DMS114 treated with DMSO at 0.1 percent for 48 hours (cell line): Measurements from ENCODE around the gene SNAPC4.
"Not testable (repeated sequence)": the region's sequence is repeated elsewhere in the genome, so short reads cannot be mapped to it uniquely, and the experiment has no call there.

Experiments used
- DNase-seq: peaks from one replicate; lab custom pipeline; 2025; ENCODE audit not compliant: unreplicated experiment; lab: John Stamatoyannopoulos, UW

The SNAPC4 gene

DNA sequence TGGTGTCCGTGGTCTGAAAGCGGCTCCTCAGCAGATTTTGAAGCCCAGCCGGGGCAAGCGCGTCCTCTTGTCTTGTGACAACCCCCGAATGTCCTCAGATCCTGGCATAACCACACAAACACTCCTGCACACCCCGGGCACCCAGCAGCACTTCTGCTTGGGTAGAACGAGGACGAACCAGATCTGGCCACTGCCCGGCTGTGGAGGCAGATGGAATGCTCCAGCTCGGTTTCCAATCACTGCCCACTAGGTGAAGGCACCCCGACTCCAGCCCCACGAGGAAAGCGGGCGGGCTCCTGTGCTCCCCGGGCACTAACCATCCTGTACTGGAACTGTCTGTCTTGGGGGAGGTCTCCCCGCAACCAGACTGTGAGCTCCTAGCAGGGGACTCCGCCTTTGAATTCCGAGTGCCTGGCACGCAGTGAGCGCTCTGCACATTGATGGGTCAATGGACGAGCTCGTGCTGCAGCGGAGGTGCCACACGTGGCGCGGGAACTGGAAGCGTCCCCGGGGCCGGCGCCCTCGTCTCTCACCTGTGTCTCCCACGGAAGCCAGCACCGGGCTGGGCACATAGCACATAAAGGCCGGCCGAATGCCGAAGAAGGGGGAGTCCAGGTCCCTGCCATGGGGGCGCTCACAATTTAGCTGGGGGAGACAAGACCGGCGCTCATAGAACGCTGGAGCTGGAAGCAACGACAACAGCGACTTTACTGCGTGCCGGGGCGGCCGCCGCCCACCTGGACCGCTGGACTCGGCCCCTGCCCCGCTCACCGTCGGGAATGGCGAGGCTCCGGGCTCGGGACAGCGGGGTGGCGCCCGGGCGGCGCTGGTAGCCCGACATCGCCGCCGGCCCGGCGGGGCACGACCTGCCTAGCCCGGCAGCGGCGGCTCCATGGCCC is 9.8 kb upstream of the SNAPC4 start:
- DNase-seq = no peak

DNA sequence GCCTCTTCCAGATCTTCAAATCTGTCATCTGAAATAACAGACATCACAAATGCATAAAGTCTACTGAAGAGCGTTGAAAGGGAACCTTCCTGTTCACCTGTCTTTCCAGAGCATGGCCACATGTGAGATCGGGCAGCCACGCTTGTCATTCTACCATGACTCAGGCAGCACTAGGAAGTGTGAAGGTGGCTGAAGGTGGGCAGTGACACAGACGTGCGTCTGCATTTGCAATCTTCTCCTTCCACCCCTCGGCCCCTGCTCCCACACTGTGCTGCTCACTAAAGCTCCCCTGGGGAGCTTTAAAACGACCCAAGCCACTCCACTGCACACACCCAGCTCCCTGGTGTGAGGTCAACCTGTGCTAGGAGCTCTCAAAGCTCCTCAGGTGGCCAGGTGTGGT is 7.9 kb upstream of the SNAPC4 start:
- no peak for DNase-seq

GRCh38 chr9:136407061-136407460 is 7.1 kb upstream of the SNAPC4 start:
- DNase-seq = not testable (repeated sequence)

GRCh38 chr9:136405904-136406303 is 5.9 kb upstream of the SNAPC4 start:
- not testable (repeated sequence) for DNase-seq

DNA sequence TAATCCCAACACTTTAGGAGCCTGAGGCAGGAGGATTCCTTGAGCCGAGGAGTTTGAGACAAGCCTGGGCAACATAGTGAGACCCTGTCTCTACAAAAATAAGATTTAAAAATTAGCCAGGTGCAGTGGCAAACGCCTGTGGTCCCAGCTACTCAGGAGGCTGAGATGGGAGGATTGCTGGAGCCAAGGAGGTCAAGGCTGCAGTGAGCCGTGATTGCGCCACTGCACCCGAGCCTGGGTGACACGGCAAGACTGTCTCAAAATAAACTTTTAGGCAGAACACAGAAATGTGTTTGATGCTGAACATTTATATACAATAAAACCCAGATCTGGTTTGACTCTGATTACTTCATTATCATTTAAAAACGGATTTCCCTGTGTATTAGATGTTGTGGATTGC is 5.5 kb upstream of the SNAPC4 start:
- no peak for DNase-seq

DNA sequence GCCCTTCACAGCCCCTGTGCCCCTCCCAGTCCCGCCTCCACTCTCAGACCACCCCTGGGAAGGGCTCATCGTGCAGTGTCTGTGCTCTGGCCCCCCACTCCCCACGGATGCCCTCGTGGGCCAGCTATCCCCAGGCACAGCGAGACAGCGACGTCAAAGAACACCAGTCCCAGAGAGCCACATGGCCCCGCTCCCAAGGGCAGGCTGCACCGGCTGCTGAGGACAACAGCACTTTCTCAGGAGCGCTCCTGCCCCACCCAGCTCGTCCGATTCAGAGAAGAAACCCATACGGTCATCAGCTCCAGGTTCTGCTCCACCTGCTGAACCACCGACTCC is 4.8 kb upstream of the SNAPC4 start:
- DNase-seq = no peak

GRCh38 chr9:136403915-136404800 is 4.2 kb upstream of the SNAPC4 start:
- DNase-seq = no peak

GRCh38 chr9:136403538-136403914 is 3.6 kb upstream of the SNAPC4 start:
- DNase-seq = no peak

GRCh38 chr9:136402067-136402466 is 2.1 kb upstream of the SNAPC4 start:
- no peak for DNase-seq

DNA sequence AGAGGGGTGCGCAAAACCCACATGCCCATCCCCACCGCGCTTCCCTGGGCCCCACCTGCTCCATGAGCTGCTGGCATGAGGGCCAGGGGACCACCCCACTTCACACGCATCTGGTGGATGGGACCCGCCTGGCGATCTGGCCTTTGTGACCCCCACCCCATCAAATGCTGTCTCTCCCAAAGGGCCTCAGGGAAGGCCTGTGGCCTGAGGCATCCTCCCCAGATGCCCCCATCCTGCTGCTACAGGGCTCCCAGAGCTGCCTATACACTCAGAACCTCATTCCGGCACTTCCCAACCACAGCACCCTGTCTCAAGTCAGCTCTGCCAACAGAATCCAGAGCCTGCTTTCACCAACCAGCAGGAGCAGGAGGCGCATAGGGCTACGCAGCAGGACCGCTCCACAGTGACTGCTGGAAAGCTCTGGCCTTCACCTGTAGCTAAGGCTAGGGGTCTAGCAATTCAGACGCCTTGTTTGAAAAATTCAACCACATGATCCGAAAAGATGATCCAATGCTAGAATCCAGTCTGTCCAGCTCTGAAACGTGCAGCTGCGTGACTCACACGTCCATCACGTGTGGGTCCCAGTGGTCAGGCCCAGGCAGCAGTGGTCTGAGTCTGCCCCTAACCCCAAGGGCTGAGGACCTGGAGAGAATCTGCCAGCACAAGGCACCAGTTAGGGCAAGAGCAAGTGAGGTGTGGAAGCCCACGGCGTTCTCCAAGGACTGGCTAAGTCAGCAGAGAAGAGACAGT is 1.4 kb upstream of the SNAPC4 start:
- DNase-seq = no peak

GRCh38 chr9:136399176-136400037 is 563 bp downstream of the SNAPC4 start:
- no peak for DNase-seq

DNA sequence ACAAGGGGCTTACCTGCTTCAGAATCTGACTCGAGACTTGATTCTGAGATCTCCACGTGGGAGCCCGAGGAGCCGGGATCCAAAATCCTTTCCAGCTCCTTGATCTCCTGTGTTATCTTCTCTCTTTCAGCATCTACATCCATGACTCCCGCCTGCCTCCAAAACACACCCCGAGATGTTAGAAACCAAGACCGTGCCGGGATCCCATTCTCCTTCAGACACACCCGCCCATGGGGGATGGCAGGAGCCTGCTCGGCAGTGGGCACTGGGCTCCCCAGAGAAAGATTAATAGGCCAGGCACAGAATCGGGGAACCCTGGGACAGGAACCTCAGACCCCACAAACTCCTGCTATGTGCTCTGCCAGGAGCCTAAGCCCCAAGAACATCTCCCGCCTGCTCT is 1.7 kb downstream of the SNAPC4 start:
- DNase-seq = no peak

- DNase-seq = no peak
Observed at GRCh38 chr9:136397643-136398042, 2.3 kb downstream of the SNAPC4 start.

- DNase-seq = no peak
Observed at GRCh38 chr9:136396219-136396515, 3.8 kb downstream of the SNAPC4 start.

- DNase-seq = no peak
Observed at GRCh38 chr9:136395345-136396218, 4.4 kb downstream of the SNAPC4 start.

DNA sequence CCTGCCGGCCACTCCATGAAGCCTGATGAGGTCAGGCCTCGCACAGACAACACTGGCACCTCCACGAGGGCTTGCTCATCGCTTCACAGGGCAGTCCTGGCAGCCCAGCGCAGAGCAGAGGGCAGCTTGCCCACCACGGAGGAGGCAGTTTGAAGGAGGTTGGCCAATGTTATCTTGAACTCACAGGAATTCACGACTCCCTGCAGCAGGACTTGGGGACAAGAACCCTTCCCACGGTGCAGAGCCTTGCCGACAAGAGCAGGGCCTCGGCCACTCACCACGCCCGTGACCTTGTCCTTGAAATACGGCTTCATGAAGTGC is 5.0 kb downstream of the SNAPC4 start:
- no peak for DNase-seq

DNA sequence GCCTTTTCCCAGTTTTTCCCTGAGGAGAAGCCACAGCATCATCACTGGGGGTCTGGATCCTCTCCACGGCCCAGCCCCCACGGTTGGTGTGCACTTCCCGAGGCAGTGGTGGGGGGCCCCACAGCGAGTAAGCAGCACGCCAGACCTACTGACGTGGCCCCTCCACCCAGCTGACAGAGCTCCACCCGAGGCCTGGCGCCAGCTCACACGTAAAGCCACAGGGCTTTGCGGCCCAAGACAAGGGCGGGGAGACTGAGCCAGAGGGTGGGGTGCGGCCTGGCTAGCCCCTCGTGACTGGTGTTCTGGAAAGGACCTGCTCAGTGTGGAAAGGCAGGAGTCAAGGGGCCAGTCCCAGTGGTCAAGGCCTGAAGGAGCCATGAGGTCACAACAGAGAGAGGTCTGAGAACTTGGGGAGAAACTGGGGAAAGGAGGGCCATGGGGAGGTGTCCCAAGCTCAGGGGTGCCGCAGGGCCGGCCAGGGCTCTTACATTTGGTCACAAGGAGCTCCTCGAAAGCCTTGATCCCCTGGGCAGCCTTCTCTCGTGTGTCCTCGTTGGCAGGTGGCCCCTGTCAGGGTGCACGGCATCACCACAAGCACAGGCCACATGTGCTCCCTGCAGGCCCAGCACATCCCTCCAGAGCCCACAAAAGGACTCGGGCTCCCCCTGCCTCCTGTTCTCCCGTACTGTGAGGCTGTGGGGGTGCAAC is 5.5 kb downstream of the SNAPC4 start:
- no peak for DNase-seq

DNA sequence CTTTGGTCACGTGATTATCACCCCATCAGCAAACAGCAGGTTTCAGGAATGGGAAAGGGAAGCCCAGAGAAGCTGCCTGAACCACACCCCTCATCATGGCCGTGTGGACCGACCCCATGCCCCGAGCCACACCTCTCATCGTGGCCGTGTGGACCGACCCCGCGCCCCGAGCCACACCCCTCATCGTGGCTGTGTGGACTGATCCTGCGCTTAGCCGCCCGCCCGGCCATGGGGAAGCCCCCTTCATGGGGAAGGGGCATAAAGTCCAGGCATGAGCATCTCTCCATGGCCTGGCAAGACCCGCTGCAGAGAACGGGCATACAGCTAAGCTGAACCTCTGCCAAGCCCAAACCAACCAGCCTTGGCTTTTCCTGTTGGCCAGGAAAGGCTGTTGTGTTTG is 6.4 kb downstream of the SNAPC4 start:
- DNase-seq = no peak
